Thymus (tissue), 14 donors: ENCODE measurements around the gene EP400. TPM values are rescaled to one million over a fixed set of nuclear protein-coding genes. Genes with fewer than 3 reads are reported as not detected.

ENCODE experiments used
- DNase-seq, 9 donors: peaks; one replicate each; pipeline ENCODE4 v3.0.0-alpha.2; 2013; ENCODE audit warnings: low spot score in 9 of 9, low read depth in 6 of 9, missing footprints in 1 of 9
- H3K27ac ChIP-seq, 2 donors: one replicate each; pipeline ENCODE4 v1.5.1; 2013; ENCODE audit warnings: control low read depth in 1 of 2, low read depth in 1 of 2, low read length in 1 of 2, mild to moderate bottlenecking in 1 of 2, moderate library complexity in 1 of 2
- H3K27me3 ChIP-seq, 2 donors: one replicate each; pipeline ENCODE4 v1.5.1; 2013; ENCODE audit warnings: low read length in 1 of 2; ENCODE audit not compliant: control insufficient read depth in 2 of 2, insufficient read depth in 1 of 2
- H3K36me3 ChIP-seq, 2 donors: one replicate each; pipeline ENCODE4 v1.5.1; 2013; ENCODE audit warnings: low read length in 1 of 2, mild to moderate bottlenecking in 1 of 2, moderate library complexity in 1 of 2; ENCODE audit not compliant: control insufficient read depth in 2 of 2, insufficient read depth in 2 of 2
- H3K4me1 ChIP-seq, 2 donors: one replicate each; pipeline ENCODE4 v1.5.1; 2013; ENCODE audit warnings: low read length in 2 of 2; ENCODE audit not compliant: control insufficient read depth in 2 of 2, insufficient read depth in 2 of 2
- H3K4me3 ChIP-seq, 2 donors: one replicate each; pipeline ENCODE4 v1.5.1; 2013; ENCODE audit warnings: low read length in 2 of 2, control low read depth in 1 of 2, mild to moderate bottlenecking in 1 of 2
- H3K9me3 ChIP-seq, 2 donors: one replicate each; pipeline ENCODE4 v1.5.1; 2013; ENCODE audit warnings: low read length in 1 of 2, mild to moderate bottlenecking in 1 of 2; ENCODE audit not compliant: control insufficient read depth in 2 of 2, insufficient read depth in 1 of 2
- WGBS: extraction: QIAGEN DNeasy Blood & Tissue Kit; methylation state at CpG from one replicate; pipeline ENCODE4 v1.1.7; 2013; 5-methylcytosine and 5-hydroxymethylcytosine counted together
- long read RNA-seq, 10 donors: transcript quantifications; one replicate each; lab custom pipeline, GENCODE V29; 2026
- polyA plus RNA-seq: library from polyadenylated mRNA; stranded (reverse); fragments of 200-250 nt; gene quantifications from one replicate; pipeline ENCODE4 v1.2.3, GENCODE V29; 2013
- total RNA-seq: library from RNA; stranded (reverse); fragments of 120-200 nt; gene quantifications from one replicate; pipeline ENCODE4 v1.2.4, GENCODE V29; 2013
- donor health status: healthy.

The EP400 gene, protein sequence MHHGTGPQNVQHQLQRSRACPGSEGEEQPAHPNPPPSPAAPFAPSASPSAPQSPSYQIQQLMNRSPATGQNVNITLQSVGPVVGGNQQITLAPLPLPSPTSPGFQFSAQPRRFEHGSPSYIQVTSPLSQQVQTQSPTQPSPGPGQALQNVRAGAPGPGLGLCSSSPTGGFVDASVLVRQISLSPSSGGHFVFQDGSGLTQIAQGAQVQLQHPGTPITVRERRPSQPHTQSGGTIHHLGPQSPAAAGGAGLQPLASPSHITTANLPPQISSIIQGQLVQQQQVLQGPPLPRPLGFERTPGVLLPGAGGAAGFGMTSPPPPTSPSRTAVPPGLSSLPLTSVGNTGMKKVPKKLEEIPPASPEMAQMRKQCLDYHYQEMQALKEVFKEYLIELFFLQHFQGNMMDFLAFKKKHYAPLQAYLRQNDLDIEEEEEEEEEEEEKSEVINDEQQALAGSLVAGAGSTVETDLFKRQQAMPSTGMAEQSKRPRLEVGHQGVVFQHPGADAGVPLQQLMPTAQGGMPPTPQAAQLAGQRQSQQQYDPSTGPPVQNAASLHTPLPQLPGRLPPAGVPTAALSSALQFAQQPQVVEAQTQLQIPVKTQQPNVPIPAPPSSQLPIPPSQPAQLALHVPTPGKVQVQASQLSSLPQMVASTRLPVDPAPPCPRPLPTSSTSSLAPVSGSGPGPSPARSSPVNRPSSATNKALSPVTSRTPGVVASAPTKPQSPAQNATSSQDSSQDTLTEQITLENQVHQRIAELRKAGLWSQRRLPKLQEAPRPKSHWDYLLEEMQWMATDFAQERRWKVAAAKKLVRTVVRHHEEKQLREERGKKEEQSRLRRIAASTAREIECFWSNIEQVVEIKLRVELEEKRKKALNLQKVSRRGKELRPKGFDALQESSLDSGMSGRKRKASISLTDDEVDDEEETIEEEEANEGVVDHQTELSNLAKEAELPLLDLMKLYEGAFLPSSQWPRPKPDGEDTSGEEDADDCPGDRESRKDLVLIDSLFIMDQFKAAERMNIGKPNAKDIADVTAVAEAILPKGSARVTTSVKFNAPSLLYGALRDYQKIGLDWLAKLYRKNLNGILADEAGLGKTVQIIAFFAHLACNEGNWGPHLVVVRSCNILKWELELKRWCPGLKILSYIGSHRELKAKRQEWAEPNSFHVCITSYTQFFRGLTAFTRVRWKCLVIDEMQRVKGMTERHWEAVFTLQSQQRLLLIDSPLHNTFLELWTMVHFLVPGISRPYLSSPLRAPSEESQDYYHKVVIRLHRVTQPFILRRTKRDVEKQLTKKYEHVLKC (N-terminal part only)
- total RNA-seq (4.6 TPM), polyA plus RNA-seq (28.9 TPM)
- long read RNA-seq, donor 1, partial matches to known transcripts = 0 of 2 reads
- long read RNA-seq, donor 1, other reads (novel, unspliced or antisense) = 0 of 2 reads
- long read RNA-seq, donor 2 = 0 reads
- long read RNA-seq, donor 3, partial matches to known transcripts = 5 of 7 reads
- long read RNA-seq, donor 3, other reads (novel, unspliced or antisense) = 0 of 7 reads
- long read RNA-seq, donor 4, partial matches to known transcripts = 5 of 6 reads
- long read RNA-seq, donor 4, other reads (novel, unspliced or antisense) = 0 of 6 reads
- long read RNA-seq, donor 5, partial matches to known transcripts = 11 of 14 reads
- long read RNA-seq, donor 5, other reads (novel, unspliced or antisense) = 0 of 14 reads
- long read RNA-seq, donor 6, full-length matches to known transcripts = 4 of 4 reads
- long read RNA-seq, donor 6, partial matches to known transcripts = 0 of 4 reads
- long read RNA-seq, donor 6, other reads (novel, unspliced or antisense) = 0 of 4 reads
- long read RNA-seq, donor 7, partial matches to known transcripts = 7 of 9 reads
- long read RNA-seq, donor 7, other reads (novel, unspliced or antisense) = 0 of 9 reads
- long read RNA-seq, donor 8, full-length matches to known transcripts = 3 of 3 reads
- long read RNA-seq, donor 8, partial matches to known transcripts = 0 of 3 reads
- long read RNA-seq, donor 8, other reads (novel, unspliced or antisense) = 0 of 3 reads
- long read RNA-seq, donor 9 = 0 reads
- long read RNA-seq, donor 10, partial matches to known transcripts = 0 of 1 reads
- long read RNA-seq, donor 10, other reads (novel, unspliced or antisense) = 0 of 1 reads

DNA sequence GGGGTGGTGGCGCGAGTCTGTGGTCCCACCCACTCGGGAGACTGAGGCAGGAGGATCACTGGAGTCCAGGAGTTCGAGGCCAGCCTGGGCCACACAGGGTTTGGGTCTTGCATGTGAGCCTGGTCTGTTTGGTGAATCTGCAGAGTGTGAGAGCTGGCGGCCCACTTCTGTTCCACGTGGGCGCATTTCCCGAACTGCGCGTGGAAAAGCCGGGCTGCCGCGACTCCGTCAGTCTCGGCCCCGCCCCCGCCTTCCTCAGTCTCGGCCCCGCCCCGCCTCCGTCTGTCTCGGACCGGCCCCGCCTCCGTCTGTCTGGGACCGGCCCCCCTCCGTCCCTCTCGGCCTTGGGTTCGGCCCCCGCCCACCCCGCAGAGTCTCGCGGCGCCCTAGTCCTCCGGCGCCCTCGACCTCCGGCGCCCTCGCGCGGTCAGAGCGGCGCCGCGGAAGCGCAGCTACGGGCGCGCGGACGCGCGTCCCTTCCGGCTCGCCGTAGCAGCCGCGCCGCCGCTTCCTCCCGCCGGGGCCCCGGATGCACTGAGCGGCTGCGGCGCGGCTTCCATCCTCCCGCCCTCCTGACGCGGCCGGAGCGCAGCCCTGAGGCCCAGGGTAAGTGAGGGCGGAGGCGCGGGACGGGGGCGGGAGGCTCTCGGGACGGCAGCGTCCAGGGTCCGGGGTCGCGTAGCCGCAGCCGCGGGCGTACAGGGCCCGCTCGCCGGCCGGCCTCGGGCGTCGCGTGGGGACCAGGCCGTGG lies at the start of gene EP400:
Gene EP400 (plus strand): TSS at position 512 of the 751 bp plus-strand sequence. CDS start 10,678 bp downstream, outside the sequence.
- Histone ChIP-seq H3K36me3 (peaks cover 0 to 4% of the 10 kb centered on the region in 2 donors), H3K4me1 (peaks cover 5 to 15% of the 10 kb centered on the region in 2 donors)
- whole genome bisulfite sequencing = 2% methylated on average over 97 of the region's 97 CpGs

DNA sequence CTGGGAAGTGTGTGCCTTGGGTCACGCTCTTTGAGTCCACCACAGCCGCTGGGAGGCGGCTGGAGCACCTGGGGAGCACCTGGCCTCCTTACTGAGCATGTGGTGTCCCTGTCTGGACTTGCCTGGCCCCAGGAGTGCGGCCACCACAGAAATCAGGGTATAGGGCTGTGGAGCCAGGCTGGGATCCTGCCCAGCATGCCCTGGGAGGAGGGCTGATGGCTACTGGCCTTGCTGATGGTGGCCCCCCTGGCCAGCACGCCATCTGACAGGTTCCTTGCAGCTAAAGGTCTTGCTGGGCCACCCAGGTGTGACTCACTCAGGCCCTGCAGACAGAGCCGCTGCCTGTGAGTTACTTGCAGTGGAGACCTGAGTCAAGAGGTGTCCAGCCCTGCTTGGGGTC lies 49.3 kb upstream of the EP400 start:
- no peak for DNase-seq
- H3K27me3 ChIP-seq = no peaks in the 10 kb centered on the region
- H3K36me3 ChIP-seq = peaks cover 11 to 17% of the 10 kb centered on the region in 2 donors
- H3K4me3 ChIP-seq = no peak overlapping the region
- peaks cover 37 to 63% of the 10 kb centered on the region in 2 donors for H3K4me1 ChIP-seq
- peaks cover 0 to 1% of the 10 kb centered on the region in 2 donors for H3K9me3 ChIP-seq
- no peak overlapping the region for H3K27ac ChIP-seq
- WGBS = 93% methylated on average over 6 of the region's 6 CpGs

More for the DNA sequence above, at the start of gene EP400:
- Histone ChIP-seq H3K27me3 (no peaks in the 10 kb centered on the region), H3K9me3 (peaks cover 0 to 2% of the 10 kb centered on the region in 2 donors), H3K27ac (peak within 1 kb of the TSS in 1 of 2 donors; percentile 77), H3K4me3 (peak within 1 kb of the TSS; percentile 77 to 98)
- DNase-seq = peak; percentile 34 to 94 (median 82)

DNA sequence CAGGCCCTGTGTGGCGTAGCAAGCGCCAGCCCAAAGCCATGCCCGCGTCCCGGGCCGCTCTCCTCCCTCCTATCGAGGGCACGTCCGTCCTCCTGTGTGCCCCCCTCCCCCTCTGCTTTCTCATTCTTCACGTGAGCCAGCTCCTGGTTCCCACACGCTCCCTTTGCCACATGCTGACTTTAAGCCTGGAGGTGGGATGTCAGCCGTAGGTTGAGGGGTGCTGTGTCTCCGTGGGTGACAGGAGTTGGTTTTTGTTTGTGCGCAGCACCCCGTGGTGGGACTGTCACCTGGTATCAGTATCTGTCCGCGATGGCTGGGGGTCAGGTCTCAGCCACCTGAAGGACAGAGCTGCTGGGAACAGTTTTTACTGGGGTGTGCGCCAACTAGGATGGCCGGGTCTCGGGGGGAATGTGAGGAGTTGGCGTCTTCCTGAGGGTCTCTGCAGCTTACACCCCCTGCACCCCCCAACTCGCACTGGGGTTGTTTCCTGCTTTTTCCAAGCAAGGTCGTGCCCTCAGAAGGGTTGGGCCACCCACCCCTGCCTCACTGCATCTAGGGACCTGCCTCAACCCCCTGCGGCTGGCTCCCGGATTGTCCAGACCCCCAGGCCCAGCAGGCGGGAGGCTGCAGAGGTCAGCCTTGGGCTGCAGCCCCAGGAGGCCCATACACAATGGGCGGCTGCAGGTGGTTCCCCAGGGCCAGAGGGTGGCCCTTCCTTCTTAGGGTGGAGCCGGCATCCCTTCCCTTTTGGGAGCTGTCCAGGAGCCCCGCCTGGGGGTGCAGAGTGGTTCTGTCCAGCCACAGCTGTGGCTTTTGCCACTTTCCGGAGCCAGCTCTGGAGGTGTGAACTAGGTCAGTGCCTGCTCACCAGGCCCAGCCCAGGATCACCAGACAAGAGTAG lies 48.1 kb upstream of the EP400 start:
- Histone ChIP-seq H3K27me3 (no peaks in the 10 kb centered on the region), H3K36me3 (peaks cover 13 to 23% of the 10 kb centered on the region in 2 donors), H3K4me3 (no peak overlapping the region), H3K9me3 (no peaks in the 10 kb centered on the region), H3K27ac (no peak overlapping the region), H3K4me1 (peaks cover 28 to 65% of the 10 kb centered on the region in 2 donors)
- no peak for DNase-seq
- 93% methylated on average over 30 of the region's 30 CpGs for WGBS

DNA sequence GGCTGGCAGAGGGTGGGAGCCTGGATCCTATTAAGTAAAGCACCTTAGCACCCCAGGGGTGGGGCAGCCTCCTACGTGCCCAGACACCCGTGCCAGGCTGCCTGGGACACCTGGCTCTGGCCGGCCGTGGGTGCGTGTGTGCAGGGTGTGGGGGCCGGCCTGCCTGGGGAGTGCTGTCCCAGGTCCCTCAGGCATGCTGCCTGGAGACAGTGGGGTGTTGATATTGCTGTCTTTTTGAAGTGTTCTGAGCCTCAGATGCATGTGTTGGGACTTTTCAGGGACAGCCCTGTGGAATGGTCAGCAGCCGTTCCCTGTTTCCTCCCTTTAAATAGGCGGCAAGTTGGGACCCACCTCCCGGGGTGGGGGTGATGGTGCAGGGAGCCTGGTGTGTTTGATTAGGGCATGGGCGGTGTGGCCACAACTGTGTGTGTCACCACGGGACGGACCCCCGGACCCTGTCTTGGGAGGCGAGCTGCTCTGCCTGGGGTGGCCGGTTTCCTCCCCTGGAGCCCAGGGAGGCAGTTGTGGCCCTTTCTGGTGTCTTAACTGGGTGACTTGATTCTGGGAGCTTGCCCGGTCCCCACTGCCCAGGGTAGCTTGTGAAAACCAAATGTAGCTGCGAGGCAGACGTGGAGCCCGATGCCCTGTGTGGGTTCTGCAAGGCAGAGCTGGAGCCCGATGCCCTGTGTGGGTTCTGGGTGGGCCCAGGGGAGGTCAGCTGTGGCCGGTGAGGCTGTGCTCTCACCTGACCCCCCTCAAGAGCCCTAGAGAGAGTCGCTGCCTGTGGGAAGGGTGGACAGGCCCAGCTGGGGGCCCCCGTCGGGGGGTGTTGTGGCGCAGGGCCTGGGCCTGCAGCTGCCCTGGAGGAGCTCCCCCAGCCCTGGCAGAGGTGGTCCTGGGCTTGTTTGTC lies 47.2 kb upstream of the EP400 start:
- Histone ChIP-seq H3K27me3 (no peaks in the 10 kb centered on the region), H3K36me3 (peaks cover 21 to 29% of the 10 kb centered on the region in 2 donors), H3K27ac (no peak overlapping the region), H3K9me3 (no peaks in the 10 kb centered on the region), H3K4me3 (no peak overlapping the region), H3K4me1 (peaks cover 19 to 56% of the 10 kb centered on the region in 2 donors)
- 94% methylated on average over 25 of the region's 25 CpGs for WGBS
- DNase-seq = no peak

DNA sequence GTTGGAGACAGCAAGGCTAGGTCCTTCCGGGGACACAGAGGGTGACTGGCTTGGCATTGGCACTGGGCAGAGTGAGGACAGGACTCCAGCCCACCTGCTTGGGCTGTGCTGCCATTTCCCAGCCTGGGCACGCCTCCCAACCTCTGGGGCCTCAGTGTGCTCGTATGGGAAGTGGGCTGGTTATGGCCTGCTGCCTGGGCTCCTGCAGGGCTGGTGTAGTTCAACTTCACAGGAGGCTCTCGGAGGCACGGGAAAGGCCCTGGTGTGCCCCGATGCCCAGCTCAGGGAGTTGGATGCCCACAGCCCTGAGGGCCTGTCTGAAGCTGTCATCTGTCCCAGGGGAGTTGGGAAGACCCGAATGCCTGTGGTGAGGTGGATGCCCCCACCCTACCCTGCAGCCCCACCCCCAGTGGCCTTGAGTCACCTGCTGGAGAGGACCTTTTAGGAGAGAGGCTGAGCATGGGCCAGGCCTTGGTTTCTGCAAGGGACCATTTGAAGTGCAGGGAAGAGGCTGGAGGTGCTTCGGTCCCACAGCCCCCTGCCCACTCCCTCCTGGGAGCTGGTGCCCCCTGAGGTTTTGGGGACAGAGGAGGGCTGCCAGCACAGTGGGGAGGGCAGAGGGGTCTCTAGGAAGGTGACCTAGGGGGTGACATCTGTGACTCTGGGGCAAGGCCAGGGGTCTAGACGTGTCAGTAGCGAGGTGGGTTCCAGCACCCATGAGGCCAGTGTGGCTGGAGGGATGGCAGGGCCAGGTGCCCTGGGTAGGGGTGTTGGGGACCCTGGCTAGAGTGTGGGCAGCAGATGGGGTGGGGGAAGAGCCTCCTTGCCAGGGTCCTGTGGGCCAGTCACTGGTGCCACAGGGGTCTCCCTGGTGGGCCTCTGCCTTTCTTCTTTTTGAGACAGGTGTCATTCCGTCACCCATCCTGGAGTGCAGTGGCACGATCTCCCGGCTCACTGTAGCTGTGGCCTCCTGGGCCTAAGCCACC lies 46.2 kb upstream of the EP400 start:
- peaks cover 15 to 48% of the 10 kb centered on the region in 2 donors for H3K4me1 ChIP-seq
- no peak for DNase-seq
- WGBS = 97% methylated on average over 13 of the region's 13 CpGs
- H3K36me3 ChIP-seq = peaks cover 18 to 39% of the 10 kb centered on the region in 2 donors
- no peaks in the 10 kb centered on the region for H3K9me3 ChIP-seq
- no peak overlapping the region for H3K4me3 ChIP-seq
- H3K27me3 ChIP-seq = no peaks in the 10 kb centered on the region
- no peak overlapping the region for H3K27ac ChIP-seq
